HG03159 (cell line): ENCODE measurements around the gene TRAP1.
"Not testable (repeated sequence)": the region's sequence is repeated elsewhere in the genome, so short reads cannot be mapped to it uniquely, and the experiment has no call there.

Experiments
- ATAC-seq: cut with Tn5 transposase; IDR thresholded peaks from one replicate; pipeline ENCODE4 v1.9.1; 2021; ENCODE audit warnings: mild to moderate bottlenecking, moderate library complexity; ENCODE audit not compliant: unreplicated experiment

The TRAP1 gene

DNA sequence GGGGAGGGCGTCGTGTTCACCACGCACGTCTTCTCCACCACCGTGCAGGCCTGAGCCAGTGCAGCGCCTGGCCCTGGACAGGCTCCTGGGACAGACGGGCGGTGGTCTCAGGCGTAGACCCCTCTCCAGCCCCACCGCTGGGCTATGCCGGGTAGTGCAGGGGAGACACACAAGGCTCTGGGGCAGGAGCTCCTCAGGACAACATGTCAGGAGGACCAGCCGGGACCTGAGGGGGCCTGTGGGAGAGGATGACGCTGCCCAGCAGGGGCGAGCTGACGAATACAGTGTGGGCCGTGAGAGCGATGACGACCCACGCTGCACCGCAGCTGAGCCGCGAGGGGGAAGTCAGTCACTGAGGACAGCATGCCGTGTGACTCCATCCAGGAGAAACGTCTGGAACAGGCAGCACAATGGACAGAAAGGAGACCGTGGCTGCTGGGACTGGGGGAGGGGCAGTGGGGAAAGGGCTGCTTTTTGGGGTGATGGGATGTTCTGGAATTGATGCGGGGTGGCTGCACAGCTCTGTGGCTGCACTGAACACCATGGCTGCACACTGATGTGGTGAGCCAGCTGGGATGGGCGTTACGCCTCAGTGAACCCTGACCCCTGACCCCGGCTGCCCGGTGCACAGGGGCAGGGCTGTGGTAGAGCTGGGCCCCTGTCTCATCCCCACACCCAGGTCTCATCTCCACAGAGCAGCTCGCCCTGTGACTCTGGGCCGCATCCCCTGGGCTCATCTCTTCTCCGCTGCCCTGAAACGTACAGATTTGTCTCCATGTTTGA is 42.6 kb downstream of the TRAP1 start:
- no peak for ATAC-seq

GRCh38 chr16:3673676-3674377 is 43.5 kb downstream of the TRAP1 start:
- ATAC-seq: no peak

GRCh38 chr16:3673201-3673600 is 44.1 kb downstream of the TRAP1 start:
- no peak for ATAC-seq

- no peak for ATAC-seq
Measured at GRCh38 chr16:3672571-3673041, 44.7 kb downstream of the TRAP1 start.

DNA sequence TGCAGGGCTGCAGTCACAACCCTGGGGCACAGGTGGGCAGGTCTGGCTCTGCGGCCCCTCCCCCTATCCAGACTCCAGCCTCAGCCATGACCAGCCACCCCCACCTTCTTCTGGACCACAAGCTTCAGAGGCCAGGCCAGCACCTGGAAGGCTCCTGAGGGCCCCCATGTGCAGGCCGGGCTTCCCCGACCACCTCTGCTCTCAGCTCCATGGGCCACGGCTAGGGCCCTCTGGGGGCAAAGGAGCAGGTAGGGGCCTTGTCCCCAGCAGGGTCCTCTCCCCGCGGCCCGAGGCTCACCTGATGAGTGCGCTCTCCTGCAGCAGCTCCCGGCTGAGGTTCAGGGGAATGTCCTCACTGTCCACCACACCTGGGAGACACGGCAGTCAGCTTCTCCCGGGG is 45.9 kb downstream of the TRAP1 start:
- ATAC-seq: no peak

GRCh38 chr16:3670711-3671110 is 46.6 kb downstream of the TRAP1 start:
- ATAC-seq: no peak

DNA sequence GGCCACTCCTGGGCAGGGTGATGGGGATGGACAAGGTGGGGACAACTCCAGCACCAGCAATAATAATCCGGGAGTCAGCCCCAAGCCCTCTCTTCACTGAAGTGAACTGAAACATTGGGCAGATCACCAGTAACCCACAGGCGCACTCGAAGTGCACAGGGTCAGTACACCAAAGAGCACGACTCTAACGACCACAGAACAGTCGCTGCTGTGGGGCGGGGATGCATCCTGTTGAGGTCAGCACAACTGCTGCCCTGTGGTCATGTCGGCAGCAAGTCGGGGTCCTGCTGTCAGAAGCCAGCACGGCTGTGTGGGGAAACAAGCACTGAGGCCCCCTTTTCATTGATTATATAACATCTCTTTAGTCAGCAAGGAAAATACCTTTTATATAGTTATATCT is 48.2 kb downstream of the TRAP1 start:
- no peak for ATAC-seq

DNA sequence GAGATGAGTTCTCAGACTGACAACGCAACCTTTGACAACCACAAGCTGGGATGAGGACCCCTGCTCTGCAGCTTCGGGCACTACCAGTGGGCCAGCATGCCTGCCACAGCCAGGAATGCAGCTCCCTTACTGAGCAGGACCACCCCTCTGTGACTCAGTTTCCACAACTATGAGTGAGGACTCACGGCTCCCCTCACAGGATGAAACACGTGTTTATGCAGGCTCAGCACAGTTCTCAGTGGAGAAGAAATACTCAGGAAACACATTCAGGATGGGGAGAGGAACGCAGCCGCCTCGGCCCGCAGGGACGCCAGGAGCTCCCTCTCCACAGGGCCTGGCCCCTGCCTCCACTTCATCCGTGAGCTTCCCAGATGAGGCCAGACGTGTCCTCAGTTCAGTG is 48.7 kb downstream of the TRAP1 start:
- ATAC-seq: no peak

- no peak for ATAC-seq
Measured at GRCh38 chr16:3665508-3665907, 51.8 kb downstream of the TRAP1 start.

- no peak for ATAC-seq
Measured at GRCh38 chr16:3664187-3664896, 53.0 kb downstream of the TRAP1 start.

DNA sequence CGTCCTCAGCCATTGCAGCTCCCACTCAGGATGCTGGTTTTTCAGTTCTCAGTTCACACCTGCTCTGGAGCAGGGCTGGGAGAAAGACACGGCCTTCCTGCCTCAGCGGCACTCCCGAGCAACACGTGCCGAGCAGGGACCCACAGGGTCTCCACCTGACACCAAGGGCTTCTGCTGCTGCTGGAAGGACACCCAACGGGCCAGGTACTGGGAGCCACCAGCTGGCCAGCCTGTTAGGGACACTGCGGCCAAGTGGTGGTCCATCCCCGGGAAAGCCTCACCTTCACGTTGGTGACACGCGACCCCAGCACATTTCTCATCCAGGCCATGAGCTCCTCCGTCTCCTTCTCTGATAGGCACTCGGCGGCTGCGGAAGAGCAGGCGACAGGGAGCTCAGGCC is 54.7 kb downstream of the TRAP1 start:
- ATAC-seq: no peak

- ATAC-seq: no peak
Measured at GRCh38 chr16:3661922-3662321, 55.4 kb downstream of the TRAP1 start.

DNA sequence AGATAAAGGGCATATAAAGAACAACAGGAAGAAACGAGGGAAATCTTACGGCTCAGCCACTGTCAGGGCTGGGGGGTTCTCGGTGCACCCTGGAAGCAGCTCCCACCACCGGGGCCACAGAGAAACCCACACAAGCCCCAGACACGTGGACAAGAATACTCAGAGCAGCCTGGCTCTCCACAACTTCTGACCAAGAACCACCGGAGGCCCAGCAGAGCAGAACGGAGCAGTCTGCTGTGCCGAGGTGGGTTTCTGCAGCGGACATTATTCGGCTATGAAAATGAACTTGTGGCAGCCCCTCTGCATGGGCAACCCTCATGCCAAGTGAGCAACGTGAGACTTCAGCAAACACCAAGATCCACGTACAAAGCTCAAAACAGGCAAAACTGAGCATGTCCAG is 56.0 kb downstream of the TRAP1 start:
- ATAC-seq: no peak

DNA sequence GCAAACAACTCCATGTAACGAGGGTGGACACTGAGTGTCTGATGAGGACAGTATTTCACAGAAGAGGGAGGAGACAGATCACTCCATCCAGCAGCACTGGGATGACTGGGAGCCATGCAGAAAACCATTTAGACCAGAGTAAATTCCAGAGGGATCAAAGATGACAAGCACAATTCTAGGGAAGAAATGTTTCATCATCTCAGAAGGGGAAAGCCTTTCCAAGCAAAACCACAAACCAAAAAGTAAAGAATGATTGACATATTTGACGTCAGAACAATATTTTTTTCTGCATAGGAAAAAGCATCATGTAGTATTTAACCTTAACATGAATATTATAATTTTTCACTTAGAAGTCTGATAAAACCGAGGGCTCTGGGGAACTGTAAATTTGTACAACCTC is 58.1 kb downstream of the TRAP1 start:
- no peak for ATAC-seq

- no peak for ATAC-seq
Measured at GRCh38 chr16:3656491-3657468, 60.5 kb downstream of the TRAP1 start.

DNA sequence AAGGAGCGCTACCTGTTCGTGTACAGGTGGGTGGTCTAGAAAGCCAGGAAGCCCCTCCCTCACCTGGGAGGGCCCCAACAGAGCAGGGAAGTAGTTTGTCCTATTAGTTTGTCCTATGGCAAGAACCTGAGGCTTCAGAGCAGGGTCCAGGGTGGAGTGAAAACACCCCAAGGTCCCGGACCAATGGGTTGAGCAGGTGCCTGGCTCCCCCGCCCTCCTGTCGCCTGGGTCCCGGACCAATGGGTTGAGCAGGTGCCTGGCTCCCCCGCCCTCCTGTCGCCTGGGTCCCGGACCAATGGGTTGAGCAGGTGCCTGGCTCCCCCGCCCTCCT is 61.2 kb downstream of the TRAP1 start:
- ATAC-seq: not testable (repeated sequence)

- ATAC-seq: no peak
Measured at GRCh38 chr16:3655396-3656159, 61.7 kb downstream of the TRAP1 start.

GRCh38 chr16:3655030-3655395 is 62.3 kb downstream of the TRAP1 start:
- no peak for ATAC-seq

GRCh38 chr16:3654249-3654991 is 62.9 kb downstream of the TRAP1 start, which contains the start of gene DNASE1:
DNASE1 (plus strand) TSS chr16:3654691; CDS start chr16:3655374, 683 bp downstream.
- ATAC-seq: no peak
